Prostate gland (tissue), 2 donors: ENCODE results near the gene CFAP99.

Experiments used
- POLR2A ChIP-seq: fragments of 450-650 bp; IDR thresholded peaks from one replicate; pipeline ENCODE4 v1.6.1; 2016; ENCODE audit warnings: antibody characterized with exemption, mild to moderate bottlenecking
- TF ChIP-seq, protein P1 (sequence below), 4 experiments: fragments of 200-600 bp in 2 of 4; fragments of 450-650 bp in 2 of 4; sonication (generic) in 2 of 4; IDR thresholded peaks; 1 replicate in 3 of 4; 2 replicates in 1 of 4; pipeline ENCODE4 v1.5.1; 2016 to 2019; ENCODE audit warnings: antibody characterized with exemption in 4 of 4, mild to moderate bottlenecking in 2 of 4, moderate library complexity in 2 of 4

DNA sequence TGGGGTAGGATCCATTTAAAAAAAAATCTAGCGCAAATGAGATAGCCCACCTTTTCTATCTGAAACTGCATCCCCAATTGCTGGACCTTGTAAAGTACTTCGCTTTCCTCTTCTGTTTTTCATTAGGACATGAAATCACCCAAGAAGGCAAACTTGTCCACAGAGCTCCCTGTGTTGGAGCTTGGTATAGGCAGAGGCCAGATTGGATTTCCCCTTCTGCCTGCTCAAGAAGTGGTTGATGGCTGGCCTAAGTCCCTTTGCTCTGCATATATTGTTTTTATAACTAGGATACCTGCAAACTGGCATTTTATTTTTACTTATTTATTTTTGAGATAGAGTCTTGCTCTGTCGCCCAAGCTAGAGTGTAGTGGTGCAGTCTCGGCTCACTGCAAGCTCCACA is 78.6 kb downstream of the CFAP99 start:
- TF ChIP-seq POLR2A = no peak
- TF ChIP-seq, protein P1, sequence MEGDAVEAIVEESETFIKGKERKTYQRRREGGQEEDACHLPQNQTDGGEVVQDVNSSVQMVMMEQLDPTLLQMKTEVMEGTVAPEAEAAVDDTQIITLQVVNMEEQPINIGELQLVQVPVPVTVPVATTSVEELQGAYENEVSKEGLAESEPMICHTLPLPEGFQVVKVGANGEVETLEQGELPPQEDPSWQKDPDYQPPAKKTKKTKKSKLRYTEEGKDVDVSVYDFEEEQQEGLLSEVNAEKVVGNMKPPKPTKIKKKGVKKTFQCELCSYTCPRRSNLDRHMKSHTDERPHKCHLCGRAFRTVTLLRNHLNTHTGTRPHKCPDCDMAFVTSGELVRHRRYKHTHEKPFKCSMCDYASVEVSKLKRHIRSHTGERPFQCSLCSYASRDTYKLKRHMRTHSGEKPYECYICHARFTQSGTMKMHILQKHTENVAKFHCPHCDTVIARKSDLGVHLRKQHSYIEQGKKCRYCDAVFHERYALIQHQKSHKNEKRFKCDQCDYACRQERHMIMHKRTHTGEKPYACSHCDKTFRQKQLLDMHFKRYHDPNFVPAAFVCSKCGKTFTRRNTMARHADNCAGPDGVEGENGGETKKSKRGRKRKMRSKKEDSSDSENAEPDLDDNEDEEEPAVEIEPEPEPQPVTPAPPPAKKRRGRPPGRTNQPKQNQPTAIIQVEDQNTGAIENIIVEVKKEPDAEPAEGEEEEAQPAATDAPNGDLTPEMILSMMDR (IDR thresholded peaks at IDR 0.05) = no peak
